ENCODE data around the gene ARHGAP1.
"Not testable (repeated sequence)": the region's sequence is repeated elsewhere in the genome, so short reads cannot be mapped to it uniquely, and the experiment has no call there.

Gene ARHGAP1

GRCh38 chr11:46673713-46674462 is 26.5 kb downstream of the ARHGAP1 start:
- no peak for DNase-seq (ENCODE audit: low read depth)

- DNase-seq (ENCODE audit: low read depth): no peak
These were observed 28.0 kb downstream of the ARHGAP1 start for GRCh38 chr11:46672381-46672839.

DNA sequence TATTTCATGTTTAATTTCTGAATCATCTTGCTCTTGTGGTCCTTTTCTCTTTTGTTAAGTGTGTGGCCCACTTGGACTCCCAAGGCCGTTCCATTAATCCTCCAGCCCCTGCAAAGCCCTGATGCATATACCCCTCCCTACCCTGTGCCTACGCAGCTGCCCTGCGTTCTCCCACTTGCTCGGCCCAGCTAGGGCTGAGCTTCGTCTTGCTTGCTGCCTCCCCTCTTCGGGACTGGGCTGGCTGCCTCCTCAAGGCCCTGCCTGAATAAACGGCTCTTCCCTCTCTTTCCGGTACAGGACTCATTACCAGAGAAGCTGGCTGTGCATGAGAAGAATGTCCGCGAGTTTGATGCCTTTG is 28.5 kb downstream of the ARHGAP1 start:
- no peak for DNase-seq (ENCODE audit: low read depth)

GRCh38 chr11:46670521-46670920 is 29.9 kb downstream of the ARHGAP1 start:
- DNase-seq (ENCODE audit: low read depth): not testable (repeated sequence)

- DNase-seq (ENCODE audit: low read depth): no peak
These were observed 30.7 kb downstream of the ARHGAP1 start for GRCh38 chr11:46669711-46670139.

GRCh38 chr11:46668480-46669085 is 31.8 kb downstream of the ARHGAP1 start:
- DNase-seq (ENCODE audit: low read depth): no peak

DNA sequence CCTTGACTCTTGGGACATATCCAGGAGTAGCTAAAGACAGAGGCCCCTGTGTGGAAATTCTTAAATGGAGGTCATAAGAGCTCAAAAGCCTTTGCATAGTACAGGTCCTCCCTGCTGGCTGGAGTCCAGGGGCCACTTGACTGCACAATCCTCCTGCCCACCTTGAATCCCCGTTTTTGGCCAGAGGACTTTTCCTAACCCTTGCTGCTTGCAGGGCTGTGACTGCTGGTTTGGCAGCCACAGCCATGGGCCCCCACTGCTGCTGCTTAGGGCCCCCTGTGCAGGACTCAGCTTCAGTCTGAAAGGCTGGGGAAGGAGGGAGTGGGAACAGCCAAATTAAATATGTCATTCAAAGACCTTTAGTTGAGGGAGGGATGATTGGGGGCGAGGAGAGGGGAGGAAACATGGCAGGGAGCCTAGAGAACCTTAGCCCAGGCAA is 33.4 kb downstream of the ARHGAP1 start:
- no peak for DNase-seq (ENCODE audit: low read depth)

DNA sequence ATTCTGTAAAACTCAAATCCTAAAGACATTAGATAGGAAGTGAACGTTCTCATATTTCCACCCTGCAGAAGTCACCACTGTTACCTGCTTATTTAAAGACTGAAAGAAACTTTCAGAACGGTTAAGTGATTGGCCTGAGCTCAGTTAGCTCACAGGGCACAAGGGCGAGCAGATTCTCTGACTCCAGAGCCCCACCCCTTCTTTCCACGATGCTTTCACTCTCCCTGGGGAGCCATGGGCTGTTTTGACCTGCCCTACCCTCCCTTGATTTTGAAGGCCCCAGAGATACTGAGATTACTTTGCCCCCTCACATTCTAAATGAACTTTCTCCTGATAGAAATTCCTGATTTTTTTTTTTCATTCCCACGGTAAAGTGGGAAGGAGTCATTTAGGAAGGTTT is 33.9 kb downstream of the ARHGAP1 start:
- no peak for DNase-seq (ENCODE audit: low read depth)

DNA sequence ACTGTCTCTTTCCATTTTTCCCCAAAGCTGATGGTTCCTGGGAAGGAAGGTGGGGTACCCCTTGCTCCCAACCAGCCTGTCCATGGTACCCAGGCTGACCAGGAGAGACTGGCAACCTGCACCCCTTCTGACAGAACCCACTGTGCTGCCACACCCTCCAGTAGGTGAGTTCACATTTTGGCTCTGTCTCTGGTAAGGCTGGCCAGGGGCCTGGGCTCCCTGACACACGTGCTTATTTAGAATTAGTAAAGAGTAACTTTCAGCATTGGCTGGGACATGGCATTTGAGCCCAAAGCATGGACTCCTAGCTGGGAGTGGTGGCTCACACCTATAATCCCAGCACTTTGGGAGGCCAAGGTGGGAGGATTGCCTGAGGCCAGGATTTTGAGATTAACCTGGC is 35.1 kb downstream of the ARHGAP1 start:
- DNase-seq (ENCODE audit: low read depth): no peak

DNA sequence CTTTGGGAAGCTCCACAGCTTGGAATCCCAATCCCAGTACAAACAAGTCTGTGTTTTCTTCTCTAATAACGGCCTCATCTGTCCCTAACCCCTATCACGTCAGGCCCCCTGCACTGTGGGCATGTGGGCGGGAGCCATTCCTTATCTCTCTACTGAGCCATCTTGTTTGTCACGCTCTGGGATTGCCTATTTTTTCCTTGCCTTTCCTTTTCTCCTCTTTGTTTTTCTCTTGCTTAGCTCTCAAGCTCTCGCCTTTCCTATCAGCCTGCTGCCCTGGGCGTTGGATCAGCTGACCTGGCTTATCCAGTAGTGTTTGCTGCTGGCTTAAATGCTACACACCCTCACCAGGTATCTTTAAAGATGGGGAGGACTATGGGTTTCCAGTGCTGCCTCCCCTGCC is 35.8 kb downstream of the ARHGAP1 start:
- no peak for DNase-seq (ENCODE audit: low read depth)

DNA sequence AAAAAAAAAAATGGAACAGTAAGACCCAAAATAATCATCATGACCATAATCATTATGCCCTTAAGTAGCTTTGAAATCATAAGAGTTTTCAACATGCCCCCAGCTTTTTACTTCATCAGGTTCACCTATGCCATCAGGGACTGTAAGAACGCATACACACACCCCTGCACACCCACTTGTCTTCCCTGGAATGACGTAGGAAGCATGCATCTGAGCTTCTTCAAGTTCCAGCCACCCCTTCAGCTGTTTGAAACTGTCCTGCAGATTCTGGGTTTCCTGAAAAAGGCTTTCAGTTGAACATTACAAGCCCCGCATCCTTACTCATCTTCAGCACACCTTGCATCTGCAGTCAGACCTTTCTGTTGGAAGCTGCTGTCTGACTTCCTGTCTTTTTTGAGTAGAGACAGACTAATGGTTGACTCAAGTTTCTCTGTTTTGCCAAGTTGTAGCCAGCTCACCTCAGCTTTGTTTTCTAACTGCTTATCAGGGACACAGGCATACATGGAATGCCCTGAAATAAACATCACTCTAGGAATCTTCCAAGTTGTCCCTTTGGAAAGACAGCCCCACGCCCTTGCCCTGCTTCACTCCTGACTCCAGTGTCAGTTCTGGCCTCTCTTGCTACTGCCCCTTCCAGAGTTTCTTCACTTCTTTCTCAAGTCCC is 37.0 kb downstream of the ARHGAP1 start:
- no peak for DNase-seq (ENCODE audit: low read depth)

GRCh38 chr11:46662366-46662765 is 38.1 kb downstream of the ARHGAP1 start:
- DNase-seq (ENCODE audit: low read depth): no peak

- DNase-seq (ENCODE audit: low read depth): no peak
These were observed 38.6 kb downstream of the ARHGAP1 start for GRCh38 chr11:46661836-46662235.

DNA sequence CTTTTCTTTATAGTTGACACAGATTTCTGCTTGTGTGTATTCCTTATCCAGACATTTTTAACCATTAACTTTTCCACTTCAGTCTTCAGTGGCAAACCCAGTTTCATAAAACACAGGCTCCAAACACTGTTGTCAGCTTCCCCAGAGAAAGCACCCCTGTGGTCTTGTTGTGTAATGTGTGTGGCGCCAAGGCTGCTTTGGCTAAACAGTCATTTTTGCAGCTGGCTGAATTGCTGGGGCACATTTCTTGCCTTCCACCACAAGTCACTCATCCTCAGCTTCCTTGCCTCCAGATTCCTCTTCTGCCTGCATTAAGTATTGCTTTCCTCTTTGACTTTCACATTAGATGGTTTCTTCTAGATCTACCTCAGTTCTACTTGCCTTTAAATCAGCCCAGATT is 40.5 kb downstream of the ARHGAP1 start:
- no peak for DNase-seq (ENCODE audit: low read depth)

DNA sequence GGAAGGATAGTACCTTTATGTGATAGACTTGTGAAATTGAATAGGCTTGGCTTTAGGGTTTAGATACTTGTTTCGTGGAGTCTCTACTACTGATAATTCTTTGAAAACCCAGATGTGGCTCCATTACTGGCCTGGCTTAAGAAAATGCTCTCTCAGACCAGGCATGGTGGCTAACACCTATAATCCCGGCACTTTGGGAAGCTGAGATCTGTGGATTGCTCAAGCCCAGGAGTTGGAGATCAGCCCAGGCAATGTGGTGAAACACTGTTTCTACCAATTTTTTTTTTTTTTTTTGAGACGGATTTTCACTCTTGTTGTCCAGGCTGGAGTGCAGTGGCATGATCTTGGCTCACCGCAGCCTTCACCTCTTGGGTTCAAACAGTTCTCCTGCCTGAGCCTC is 42.2 kb downstream of the ARHGAP1 start:
- no peak for DNase-seq (ENCODE audit: low read depth)

- no peak for DNase-seq (ENCODE audit: low read depth)
These were observed 43.2 kb downstream of the ARHGAP1 start for GRCh38 chr11:46657186-46657585.

DNA sequence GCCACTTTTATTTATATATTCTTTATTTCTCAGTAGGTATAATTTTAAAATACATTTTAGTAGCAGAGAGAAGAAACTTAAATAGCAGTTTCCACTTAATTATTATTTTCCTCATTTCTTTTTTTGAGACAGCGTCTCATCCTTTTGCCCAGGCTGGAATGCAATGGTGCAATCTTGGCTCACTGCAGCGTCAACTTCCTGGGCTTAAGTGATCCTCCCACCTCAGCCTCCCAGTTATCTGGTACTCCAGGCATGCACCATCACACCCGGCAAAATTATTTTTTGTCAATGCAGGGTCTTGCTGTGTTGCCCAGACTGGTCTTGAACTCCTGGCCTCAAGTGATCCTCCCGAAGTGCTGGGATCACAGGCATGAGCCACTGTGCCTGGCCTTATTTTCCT is 44.8 kb downstream of the ARHGAP1 start:
- no peak for DNase-seq (ENCODE audit: low read depth)

DNA sequence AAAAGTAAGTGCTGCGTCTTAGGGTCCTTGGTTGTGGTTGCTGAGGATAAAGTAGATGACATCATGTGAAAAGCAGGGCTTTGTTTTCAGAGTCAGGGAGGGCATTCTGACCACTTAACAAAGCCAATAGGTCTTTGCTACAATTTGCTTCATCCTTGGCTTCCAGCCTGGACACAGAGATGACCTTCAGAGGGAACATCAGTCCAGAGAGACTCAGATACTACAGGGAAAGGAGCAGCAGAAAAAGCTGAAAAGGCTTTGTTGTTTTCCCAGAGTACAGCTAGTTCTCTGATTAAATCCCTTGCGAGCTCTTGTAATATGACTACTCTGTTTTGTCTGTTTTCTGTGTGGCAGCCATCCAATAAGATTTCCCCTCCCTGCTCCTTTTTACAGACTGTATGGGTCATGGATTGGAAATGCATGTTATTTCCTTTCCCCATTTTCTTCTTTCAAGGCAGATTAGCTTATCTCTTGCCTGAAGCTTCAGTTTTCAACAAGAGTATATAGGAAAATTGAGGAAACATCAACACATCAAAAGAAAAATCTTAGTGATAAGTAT is 51.2 kb downstream of the ARHGAP1 start:
- no peak for DNase-seq (ENCODE audit: low read depth)

GRCh38 chr11:46643986-46644385 is 56.4 kb downstream of the ARHGAP1 start:
- DNase-seq (ENCODE audit: low read depth): no peak

GRCh38 chr11:46643531-46643930 is 56.9 kb downstream of the ARHGAP1 start:
- DNase-seq (ENCODE audit: low read depth): no peak

DNA sequence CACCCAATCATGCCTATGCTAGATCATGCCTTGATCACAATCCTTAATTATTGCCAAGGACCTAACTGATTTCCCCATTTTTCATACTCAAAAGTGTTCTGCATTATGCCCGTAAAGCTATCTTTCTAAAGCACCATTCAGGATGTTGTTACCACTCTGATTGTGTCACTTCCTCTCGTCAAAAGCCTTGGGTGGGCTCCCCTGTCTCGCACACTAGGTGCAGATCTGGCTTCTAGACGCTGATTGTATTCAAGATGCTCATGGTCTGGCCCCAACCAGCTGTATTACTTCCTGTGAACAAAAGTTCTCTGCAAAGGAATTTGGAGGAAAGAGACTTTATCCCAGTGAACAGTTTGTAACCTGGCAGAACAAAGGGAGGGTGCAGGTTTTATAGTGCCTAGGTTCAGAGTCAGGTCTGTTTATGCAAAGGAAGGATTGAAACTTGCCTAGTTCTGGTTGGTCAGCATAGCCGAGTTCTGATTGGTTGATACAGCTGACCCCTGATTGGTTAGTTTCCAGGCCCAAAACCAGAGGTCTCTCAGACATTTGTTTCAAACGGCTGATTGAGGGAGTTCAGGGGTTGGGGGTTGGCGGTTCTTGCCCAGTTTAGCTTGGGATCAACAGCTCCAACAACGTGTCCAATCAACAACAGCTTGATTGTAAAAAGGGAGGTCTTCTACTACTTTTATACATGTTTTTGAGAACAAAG is 57.6 kb downstream of the ARHGAP1 start:
- DNase-seq (ENCODE audit: low read depth): no peak

DNA sequence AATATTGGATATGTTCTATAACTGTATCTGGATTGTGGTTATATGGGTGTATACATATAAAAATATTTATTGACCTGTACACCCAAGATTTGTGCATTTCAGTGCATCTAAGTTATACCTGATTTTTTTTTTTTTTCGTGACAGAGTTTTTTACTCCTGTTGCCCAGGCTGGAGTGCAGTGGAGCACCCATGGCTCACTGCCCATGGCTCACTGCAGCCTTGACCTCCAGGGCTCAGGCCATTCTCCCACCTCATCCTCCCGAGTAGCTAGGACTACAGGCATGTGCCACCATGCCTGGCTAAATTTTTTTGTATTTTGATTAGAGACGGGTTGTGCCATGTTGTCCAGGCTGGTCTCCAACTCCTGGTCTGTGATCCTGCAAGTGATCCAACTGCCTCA is 58.8 kb downstream of the ARHGAP1 start:
- DNase-seq (ENCODE audit: low read depth): no peak

Measured in T-helper 22 cell (primary cell).